Natural killer cell treated with Interleukin-12 subunit alpha and Interleukin-12 subunit beta and Interleukin-15 and Interleukin-18, amount 100 ng/mL, for 72 hours (primary cell): ENCODE data around the gene GLIS2. TPM values are rescaled to one million over a fixed set of nuclear protein-coding genes. Genes with fewer than 3 reads are reported as not detected.

ENCODE experiments used
- ATAC-seq, 2 donors: fragments of 150-1000 bp; cut with Tn5 transposase in 1 of 2; sonication (Bioruptor Pico), chemical (Tn5 transposase) in 1 of 2; 2 replicates each; pipeline ENCODE4 v1.10.0; 2021
- DNase-seq: peaks from one replicate; pipeline ENCODE4 v3.0.0; 2022; ENCODE audit warnings: low spot score
- H3K27ac Mint-ChIP-seq, 2 donors: 1 replicate in 1 of 2; 2 replicates in 1 of 2; pipeline ENCODE4 v1.8.0; 2022; ENCODE audit warnings: mixed read lengths in 2 of 2, mild to moderate bottlenecking in 1 of 2, moderate library complexity in 1 of 2
- H3K27me3 Mint-ChIP-seq, 2 donors: 1 replicate in 1 of 2; 2 replicates in 1 of 2; pipeline ENCODE4 v1.8.0; 2022; ENCODE audit warnings: mixed read lengths in 2 of 2
- H3K36me3 Mint-ChIP-seq: one replicate; pipeline ENCODE4 v1.8.0; 2022; ENCODE audit warnings: mixed read lengths
- H3K4me1 Mint-ChIP-seq, 2 donors: 1 replicate in 1 of 2; 2 replicates in 1 of 2; pipeline ENCODE4 v1.8.0; 2022; ENCODE audit warnings: low read depth in 2 of 2, mixed read lengths in 2 of 2, mild to moderate bottlenecking in 1 of 2
- H3K4me3 Mint-ChIP-seq: one replicate; pipeline ENCODE4 v1.8.0; 2022; ENCODE audit warnings: mixed read lengths
- H3K9me3 Mint-ChIP-seq: 2 replicates; pipeline ENCODE4 v1.8.0; 2022; ENCODE audit warnings: mixed read lengths
- total RNA-seq, 2 donors: library from RNA; stranded (reverse); gene quantifications; one replicate each; pipeline ENCODE4 v1.2.3, GENCODE V29; 2022

GLIS2 gene
- total RNA-seq, 2 donors from 2014 or later: 0.31 to 0.43 TPM

- H3K36me3 Mint-ChIP-seq: no peaks in the 10 kb centered on the region
- H3K9me3 Mint-ChIP-seq: no peaks in the 10 kb centered on the region
- DNase-seq (no peak), ATAC-seq (no peak)
- peak overlapping the region in 1 of 2 donors; percentile 51 for H3K27ac Mint-ChIP-seq
- no peaks in the 10 kb centered on the region for H3K27me3 Mint-ChIP-seq
- peaks cover 0 to 8% of the 10 kb centered on the region in 2 donors for H3K4me1 Mint-ChIP-seq
- no peak overlapping the region for H3K4me3 Mint-ChIP-seq
These were observed 67.0 kb downstream of the GLIS2 start for GRCh38 chr16:4382795-4383357.

- DNase-seq: no peak
- H3K4me1 Mint-ChIP-seq: peaks cover 0 to 7% of the 10 kb centered on the region in 2 donors
- H3K9me3 Mint-ChIP-seq: no peaks in the 10 kb centered on the region
- H3K4me3 Mint-ChIP-seq: no peak overlapping the region
- no peak for ATAC-seq
- no peaks in the 10 kb centered on the region for H3K36me3 Mint-ChIP-seq
- H3K27me3 Mint-ChIP-seq: no peaks in the 10 kb centered on the region
- H3K27ac Mint-ChIP-seq: no peak overlapping the region
These were observed 68.0 kb downstream of the GLIS2 start for GRCh38 chr16:4383591-4384444.

DNA sequence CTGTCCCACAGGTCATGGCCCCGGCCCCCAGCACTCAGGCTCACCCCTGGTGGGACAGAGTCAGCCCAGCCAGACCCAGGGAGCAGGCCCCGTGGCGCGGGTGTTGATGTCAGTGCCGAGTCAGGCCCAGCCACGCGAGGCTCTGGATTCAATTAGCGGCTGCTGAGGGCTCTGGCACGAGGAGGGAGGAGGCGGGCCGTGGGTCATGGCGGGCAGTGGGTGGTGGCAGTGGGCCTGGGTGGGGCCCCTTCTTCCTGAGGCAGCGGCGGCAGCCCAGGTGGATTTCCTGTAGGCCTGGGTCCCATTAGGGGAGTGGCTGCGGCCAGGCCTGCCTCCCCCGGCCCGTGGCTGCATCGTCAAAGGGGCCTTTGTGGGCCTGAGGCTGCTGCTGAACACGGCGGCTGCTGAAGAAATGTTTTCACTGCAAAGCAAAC lies 68.7 kb downstream of the GLIS2 start:
- no peak overlapping the region for H3K27ac Mint-ChIP-seq
- H3K36me3 Mint-ChIP-seq: no peaks in the 10 kb centered on the region
- peaks cover 0 to 7% of the 10 kb centered on the region in 2 donors for H3K4me1 Mint-ChIP-seq
- no peak for ATAC-seq
- H3K27me3 Mint-ChIP-seq: no peaks in the 10 kb centered on the region
- H3K4me3 Mint-ChIP-seq: no peak overlapping the region
- DNase-seq: no peak
- no peaks in the 10 kb centered on the region for H3K9me3 Mint-ChIP-seq

GRCh38 chr16:4385066-4385788 lies 69.4 kb downstream of the GLIS2 start:
- no peak overlapping the region for H3K27ac Mint-ChIP-seq
- H3K4me3 Mint-ChIP-seq: no peak overlapping the region
- no peaks in the 10 kb centered on the region for H3K9me3 Mint-ChIP-seq
- DNase-seq: no peak
- H3K27me3 Mint-ChIP-seq: no peaks in the 10 kb centered on the region
- H3K4me1 Mint-ChIP-seq: peaks cover 0 to 11% of the 10 kb centered on the region in 2 donors
- no peaks in the 10 kb centered on the region for H3K36me3 Mint-ChIP-seq
- ATAC-seq: no peak

DNA sequence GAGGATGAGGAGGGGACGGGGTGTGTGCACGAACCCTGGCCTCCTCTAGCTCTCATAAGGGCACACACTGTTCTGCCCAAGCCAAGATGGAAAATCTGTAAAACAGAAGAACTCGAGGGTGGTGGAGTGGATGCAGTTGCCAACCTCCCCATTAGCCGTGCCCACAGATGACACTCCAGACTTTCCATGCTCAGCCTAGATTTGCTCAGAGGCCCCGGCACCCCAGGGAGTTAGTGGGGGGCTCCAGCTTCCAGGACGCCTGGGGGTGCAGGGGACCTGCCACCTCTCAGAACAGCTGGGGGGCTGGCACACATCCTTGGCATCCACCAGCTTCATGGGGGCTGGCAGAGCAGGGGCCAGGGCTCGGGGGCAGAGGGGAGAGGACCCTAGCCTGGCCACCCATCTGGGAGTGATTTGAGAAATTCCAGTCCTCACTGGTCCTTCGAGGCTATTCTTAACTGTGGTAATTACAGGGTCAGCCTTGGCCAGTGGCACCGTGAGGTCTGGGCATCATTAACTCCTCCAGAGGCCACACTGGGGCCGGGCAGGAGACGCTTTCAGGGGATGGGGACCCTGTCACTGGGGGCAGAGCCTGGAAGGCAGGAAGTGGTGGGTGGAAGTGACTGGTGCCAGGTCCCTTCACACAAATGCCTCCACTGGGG lies 70.1 kb downstream of the GLIS2 start:
- Mint-ChIP-seq H3K27me3 (no peaks in the 10 kb centered on the region), H3K4me1 (peaks cover 0 to 12% of the 10 kb centered on the region in 2 donors), H3K36me3 (no peaks in the 10 kb centered on the region), H3K4me3 (no peak overlapping the region), H3K9me3 (no peaks in the 10 kb centered on the region), H3K27ac (no peak overlapping the region)
- no peak for DNase-seq
- no peak for ATAC-seq

GRCh38 chr16:4386451-4386805 lies 70.6 kb downstream of the GLIS2 start:
- DNase-seq (no peak), ATAC-seq (no peak)
- H3K27ac Mint-ChIP-seq: no peak overlapping the region
- H3K27me3 Mint-ChIP-seq: no peaks in the 10 kb centered on the region
- H3K9me3 Mint-ChIP-seq: no peaks in the 10 kb centered on the region
- peaks cover 0 to 12% of the 10 kb centered on the region in 2 donors for H3K4me1 Mint-ChIP-seq
- H3K36me3 Mint-ChIP-seq: no peaks in the 10 kb centered on the region
- no peak overlapping the region for H3K4me3 Mint-ChIP-seq

DNA sequence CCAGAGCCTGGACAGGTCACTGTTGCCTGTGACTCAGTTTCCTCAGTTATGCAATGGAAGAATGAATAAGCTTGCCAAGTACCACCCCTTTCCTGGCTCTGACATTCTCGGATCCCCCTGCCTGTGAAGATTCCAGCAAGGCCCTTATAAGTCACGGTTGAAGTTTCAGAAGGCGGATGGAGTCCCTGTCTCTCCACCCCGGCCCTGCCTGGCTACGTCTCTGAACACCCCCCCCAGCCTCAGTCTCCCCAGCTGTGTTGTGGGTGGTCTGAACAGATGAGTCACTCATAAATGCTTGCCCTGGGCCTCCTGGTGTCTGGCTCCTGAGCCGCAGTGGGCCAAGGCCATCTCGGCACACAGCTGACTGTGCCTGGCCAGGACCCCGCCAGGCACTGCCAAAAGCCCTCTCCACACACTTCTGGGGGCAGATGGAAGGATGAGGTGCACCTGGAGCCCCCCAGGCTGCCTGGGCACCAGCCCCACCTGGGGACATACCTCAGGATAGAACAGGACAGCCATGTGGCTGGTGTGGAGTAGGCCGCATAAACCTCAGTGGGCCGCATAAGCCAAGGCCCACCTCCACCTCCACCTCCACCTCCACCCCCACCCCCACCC lies 71.2 kb downstream of the GLIS2 start:
- Mint-ChIP-seq H3K27ac (no peak overlapping the region), H3K4me3 (no peak overlapping the region), H3K9me3 (no peaks in the 10 kb centered on the region), H3K4me1 (peaks cover 0 to 12% of the 10 kb centered on the region in 2 donors), H3K27me3 (no peaks in the 10 kb centered on the region), H3K36me3 (no peaks in the 10 kb centered on the region)
- DNase-seq: no peak
- ATAC-seq: no peak

- no peak for DNase-seq
- Mint-ChIP-seq H3K27me3 (no peaks in the 10 kb centered on the region), H3K4me1 (peaks cover 0 to 12% of the 10 kb centered on the region in 2 donors), H3K36me3 (no peaks in the 10 kb centered on the region), H3K4me3 (no peak overlapping the region), H3K27ac (no peak overlapping the region), H3K9me3 (no peaks in the 10 kb centered on the region)
- ATAC-seq: no peak
These were observed 71.9 kb downstream of the GLIS2 start for GRCh38 chr16:4387781-4388180.

GRCh38 chr16:4388271-4389021 lies 72.6 kb downstream of the GLIS2 start:
- DNase-seq (no peak), ATAC-seq (no peak)
- H3K36me3 Mint-ChIP-seq: no peaks in the 10 kb centered on the region
- H3K27ac Mint-ChIP-seq: no peak overlapping the region
- peaks cover 0 to 9% of the 10 kb centered on the region in 2 donors for H3K4me1 Mint-ChIP-seq
- H3K4me3 Mint-ChIP-seq: no peak overlapping the region
- H3K9me3 Mint-ChIP-seq: no peaks in the 10 kb centered on the region
- H3K27me3 Mint-ChIP-seq: no peaks in the 10 kb centered on the region

Other genes with a start within 250 kb of the GLIS2 start
- gene ADCY9, start 199.6 kb upstream of the GLIS2 start, total RNA-seq: 10 to 100 TPM; 11.1 to 23.6 TPM
- gene SRL, start 74.0 kb upstream of the GLIS2 start, total RNA-seq: not detected
- gene TFAP4, start 43.0 kb upstream of the GLIS2 start, total RNA-seq: 10 to 100 TPM; 10.8 to 46.2 TPM
- gene PAM16, start 35.3 kb downstream of the GLIS2 start, total RNA-seq: 100 to 1,000 TPM in 1 of 2 donors, 10 to 100 TPM in 1; 59.0 to 114 TPM
- under 1 TPM in 1 of 2 donors, not detected in 1; 0.33 TPM for gene VASN, start 55.8 kb downstream of the GLIS2 start, total RNA-seq
- gene CORO7, start 100.5 kb downstream of the GLIS2 start, total RNA-seq: 100 to 1,000 TPM; 140 to 166 TPM
- gene DNAJA3, start 109.8 kb downstream of the GLIS2 start, total RNA-seq: 10 to 100 TPM; 55.0 to 99.8 TPM
- gene NMRAL1, start 158.6 kb downstream of the GLIS2 start, total RNA-seq: 10 to 100 TPM; 40.7 to 80.9 TPM
- 100 to 1,000 TPM in 1 of 2 donors, 10 to 100 TPM in 1; 99.5 to 102 TPM for gene HMOX2, start 160.3 kb downstream of the GLIS2 start, total RNA-seq
- 10 to 100 TPM; 24.5 to 28.2 TPM for gene CDIP1, start 222.7 kb downstream of the GLIS2 start, total RNA-seq
- gene C16orf96, start 240.3 kb downstream of the GLIS2 start, total RNA-seq: not detected